Epithelial cell of esophagus (primary cell): ENCODE measurements around the gene EHD1.

Experiments used
- DNase-seq: peaks from one replicate; pipeline ENCODE4 v3.0.0; 2010; ENCODE audit warnings: low read depth
- H3K4me3 ChIP-seq: 2 replicates; pipeline ENCODE4 v1.5.1; 2011; ENCODE audit warnings: mild to moderate bottlenecking, low read length, control low read depth
- TF ChIP-seq, protein P1 (sequence below): IDR thresholded peaks from 2 replicates; pipeline ENCODE4 v1.5.1; 2011; ENCODE audit warnings: low read depth, mild to moderate bottlenecking, low read length, control low read depth, inconsistent platforms; ENCODE audit not compliant: insufficient read depth; ENCODE audit errors: missing control alignments

The EHD1 gene

DNA sequence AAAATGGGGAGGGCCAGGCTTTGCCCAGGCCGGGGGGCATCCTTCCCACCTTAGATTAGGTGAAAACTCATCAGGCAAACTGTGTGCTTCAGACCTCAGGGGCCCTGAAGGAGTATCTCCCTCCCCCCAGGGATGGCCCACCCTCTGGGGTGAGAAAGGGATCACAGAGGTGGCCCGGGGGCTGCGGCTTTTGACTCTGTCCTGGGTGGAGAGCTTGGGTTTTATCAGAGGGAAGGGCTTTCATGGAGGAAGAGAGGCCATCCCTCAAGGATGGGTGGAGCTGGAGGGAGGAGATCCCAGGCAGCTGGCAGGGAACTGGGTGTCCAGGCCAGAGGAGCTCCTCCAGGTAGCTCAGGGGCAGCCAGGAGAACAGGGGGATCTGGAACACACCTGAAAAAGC is 43.0 kb upstream of the EHD1 start:
- no peak for DNase-seq
- TF ChIP-seq, protein P1, sequence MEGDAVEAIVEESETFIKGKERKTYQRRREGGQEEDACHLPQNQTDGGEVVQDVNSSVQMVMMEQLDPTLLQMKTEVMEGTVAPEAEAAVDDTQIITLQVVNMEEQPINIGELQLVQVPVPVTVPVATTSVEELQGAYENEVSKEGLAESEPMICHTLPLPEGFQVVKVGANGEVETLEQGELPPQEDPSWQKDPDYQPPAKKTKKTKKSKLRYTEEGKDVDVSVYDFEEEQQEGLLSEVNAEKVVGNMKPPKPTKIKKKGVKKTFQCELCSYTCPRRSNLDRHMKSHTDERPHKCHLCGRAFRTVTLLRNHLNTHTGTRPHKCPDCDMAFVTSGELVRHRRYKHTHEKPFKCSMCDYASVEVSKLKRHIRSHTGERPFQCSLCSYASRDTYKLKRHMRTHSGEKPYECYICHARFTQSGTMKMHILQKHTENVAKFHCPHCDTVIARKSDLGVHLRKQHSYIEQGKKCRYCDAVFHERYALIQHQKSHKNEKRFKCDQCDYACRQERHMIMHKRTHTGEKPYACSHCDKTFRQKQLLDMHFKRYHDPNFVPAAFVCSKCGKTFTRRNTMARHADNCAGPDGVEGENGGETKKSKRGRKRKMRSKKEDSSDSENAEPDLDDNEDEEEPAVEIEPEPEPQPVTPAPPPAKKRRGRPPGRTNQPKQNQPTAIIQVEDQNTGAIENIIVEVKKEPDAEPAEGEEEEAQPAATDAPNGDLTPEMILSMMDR, result no peak
- H3K4me3 ChIP-seq, result no peak overlapping the region

- no peak overlapping the region for H3K4me3 ChIP-seq
- TF ChIP-seq, protein P1, result no peak
- no peak for DNase-seq
These were observed 41.7 kb upstream of the EHD1 start for GRCh38 chr11:64920124-64920523.

DNA sequence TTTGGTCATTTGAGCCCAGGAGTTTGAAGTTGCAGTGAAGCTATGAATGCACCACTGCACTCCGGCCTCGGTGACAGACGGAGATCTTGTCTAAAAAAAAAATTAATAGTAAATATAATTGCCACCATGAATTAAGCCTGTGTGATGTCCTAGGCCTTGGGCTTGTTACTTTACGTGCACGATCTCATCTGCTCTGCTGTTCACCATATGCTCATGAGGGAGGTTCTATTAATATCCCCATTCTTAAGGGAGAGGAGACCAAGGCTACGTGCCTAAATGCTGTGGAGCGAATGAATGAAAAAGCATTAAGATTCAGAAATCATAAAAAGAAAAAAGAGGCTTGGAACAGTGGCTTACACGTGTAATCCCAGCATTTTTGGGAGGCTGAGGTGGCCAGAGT is 41.2 kb upstream of the EHD1 start:
- H3K4me3 ChIP-seq, result no peak overlapping the region
- DNase-seq, result no peak
- TF ChIP-seq, protein P1, result no peak

DNA sequence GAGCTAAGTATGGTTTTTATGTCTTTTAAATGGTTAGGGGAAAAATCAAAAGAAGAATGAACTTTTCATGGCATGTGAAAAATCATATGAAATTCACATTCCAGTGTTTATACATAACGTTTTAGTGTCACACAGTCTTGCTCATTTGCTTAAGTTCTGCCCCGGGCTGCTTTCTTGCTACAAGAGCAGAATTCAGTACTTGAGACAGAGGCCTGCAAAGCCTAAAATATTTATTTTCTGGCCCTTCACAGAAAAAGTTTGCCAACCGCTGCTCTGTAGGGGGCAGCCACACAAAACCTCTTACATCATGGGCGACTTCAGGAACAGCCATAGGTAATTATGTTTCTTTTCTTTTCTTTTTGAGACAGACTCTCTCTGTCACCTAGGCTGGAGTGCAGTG is 39.6 kb upstream of the EHD1 start:
- DNase-seq, result peak; percentile 46
- H3K4me3 ChIP-seq, result peak overlapping the region; percentile 98
- TF ChIP-seq, protein P1, result peak; percentile 15

- TF ChIP-seq, protein P1, result no peak
- peak overlapping the region; percentile 98 for H3K4me3 ChIP-seq
- DNase-seq, result no peak
These were observed 39.2 kb upstream of the EHD1 start for GRCh38 chr11:64917663-64917995.

- DNase-seq, result peak; percentile 100
- peak within 1 kb of the TSS; percentile 98 for H3K4me3 ChIP-seq
- TF ChIP-seq, protein P1, result no peak
These were observed 38.6 kb upstream of the EHD1 start, which contains the start of gene ATG2A for GRCh38 chr11:64916775-64917662. Gene ATG2A (minus strand): TSS chr11:64917209. CDS start chr11:64917135, 74 bp downstream.
